HCT116 (cell line): Measurements from ENCODE around the gene SMAP2. TPM values are rescaled to one million over a fixed set of nuclear protein-coding genes. Genes with fewer than 3 reads are reported as not detected.

ENCODE experiments used
- ATAC-seq: fragments of 200-7000 bp; cut with Tn5 transposase; 2 replicates; pipeline ENCODE4 v1.9.1; 2020; ENCODE audit warnings: mild to moderate bottlenecking, moderate library complexity
- BruUV-seq: library from RNA; stranded (reverse); fragments of 400-500 nt; replicated peaks from 2 replicates; lab custom pipeline; 2021; lab: Mats Ljungman, UMichigan
- CTCF ChIA-PET: fragments of 300-600 bp; sonication (Branson Sonifier 250); formaldehyde crosslinking; loops from one replicate; lab custom pipeline; 2021; ENCODE audit warnings: antibody characterized with exemption; lab: Charles Lee
- POLR2A ChIA-PET: fragments of 300-600, 350-600 bp; sonication (Branson Sonifier 250); formaldehyde crosslinking; loops from one replicate; lab custom pipeline; 2021; ENCODE audit warnings: antibody characterized with exemption; lab: Charles Lee
- RAD21 ChIA-PET, 2 experiments: fragments of 300-600 bp; sonication (Branson Sonifier 250); formaldehyde crosslinking; loops; one replicate each; lab custom pipeline; 2023; ENCODE audit warnings: low total read pairs in 2 of 2; ENCODE audit not compliant: uncharacterized antibody in 2 of 2, unreplicated experiment in 2 of 2, low non-redundant PET in 1 of 2; lab: Charles Lee
- DNase-seq: peaks from one replicate; pipeline ENCODE4 v3.0.0-alpha.2; 2010; ENCODE audit warnings: low read depth, low spot score
- H2AFZ ChIP-seq: fragments of 200-600 bp; shearing (Covaris generic), sonication (generic); 2 replicates; pipeline ENCODE4 v1.6.1; 2017; ENCODE audit warnings: low read depth, mixed run types, mixed read lengths, antibody characterized with exemption, low read length; ENCODE audit not compliant: poor library complexity, severe bottlenecking
- H3K27ac ChIP-seq: 2 replicates; pipeline ENCODE4 v1.5.1; 2012; ENCODE audit warnings: low read depth, low read length
- H3K27me3 ChIP-seq: fragments of 200-600 bp; sonication (generic); 2 replicates; pipeline ENCODE4 v1.6.1; 2016; ENCODE audit warnings: mixed run types, low read length, mixed read lengths; ENCODE audit not compliant: insufficient read depth
- H3K36me3 ChIP-seq, 2 experiments: fragments of 200-500 bp in 1 of 2; fragments of 200-600 bp in 1 of 2; sonication (Bioruptor generic) in 1 of 2; sonication (generic) in 1 of 2; 2 replicates each; pipeline versions ENCODE4 v1.5.1 to v1.6.1; 2014 to 2016; ENCODE audit warnings: low read length in 2 of 2, inconsistent platforms in 1 of 2, mixed read lengths in 1 of 2, mixed run types in 1 of 2; ENCODE audit not compliant: insufficient read depth in 2 of 2, control insufficient read depth in 1 of 2
- H3K4me1 ChIP-seq, 2 experiments: fragments of 200-600 bp in 1 of 2; sonication (generic) in 1 of 2; 2 replicates each; pipeline versions ENCODE4 v1.5.1 to v1.6.1; 2012 to 2017; ENCODE audit warnings: low read length in 2 of 2, inconsistent platforms in 1 of 2, mild to moderate bottlenecking in 1 of 2, mixed read lengths in 1 of 2, mixed run types in 1 of 2, moderate library complexity in 1 of 2; ENCODE audit not compliant: insufficient read depth in 2 of 2, control insufficient read depth in 1 of 2
- H3K4me2 ChIP-seq: fragments of 200-600 bp; sonication (generic); 2 replicates; pipeline ENCODE4 v1.6.1; 2017; ENCODE audit warnings: mixed run types, low read length, mixed read lengths
- H3K4me3 ChIP-seq, 2 experiments: fragments of 200-600 bp in 1 of 2; sonication (generic) in 1 of 2; replicated peaks in 1 of 2; 2 replicates each; pipeline ENCODE4 v1.5.1; 2011 to 2016; ENCODE audit warnings: low read length in 2 of 2, control low read depth in 1 of 2, low read depth in 1 of 2, mild to moderate bottlenecking in 1 of 2, mixed read lengths in 1 of 2, mixed run types in 1 of 2
- H3K79me2 ChIP-seq: fragments of 200-600 bp; sonication (generic); 2 replicates; pipeline ENCODE4 v1.6.1; 2017; ENCODE audit warnings: mild to moderate bottlenecking, mixed run types, low read length, moderate library complexity, mixed read lengths; ENCODE audit not compliant: insufficient read depth
- H3K9ac ChIP-seq: fragments of 200-600 bp; sonication (generic); 2 replicates; pipeline ENCODE4 v1.6.1; 2016; ENCODE audit warnings: low read length, mixed read lengths
- H3K9me2 ChIP-seq: fragments of 200-600 bp; sonication (generic), shearing (Covaris generic); 2 replicates; pipeline ENCODE4 v1.6.1; 2017; ENCODE audit warnings: mixed run types, mild to moderate bottlenecking, moderate library complexity; ENCODE audit not compliant: insufficient read depth
- H3K9me3 ChIP-seq, 2 experiments: fragments of 200-500 bp in 1 of 2; fragments of 200-600 bp in 1 of 2; sonication (Bioruptor generic) in 1 of 2; sonication (generic) in 1 of 2; 2 replicates each; pipeline ENCODE4 v1.6.1; 2014 to 2017; ENCODE audit warnings: low read length in 2 of 2, mixed read lengths in 2 of 2, inconsistent platforms in 1 of 2, low read depth in 1 of 2, mild to moderate bottlenecking in 1 of 2, mixed run types in 1 of 2, moderate library complexity in 1 of 2; ENCODE audit not compliant: control insufficient read depth in 1 of 2, insufficient read depth in 1 of 2
- H4K20me1 ChIP-seq: fragments of 200-600 bp; sonication (generic), shearing (Covaris generic); 2 replicates; pipeline ENCODE4 v1.6.1; 2017; ENCODE audit warnings: mixed run types, mild to moderate bottlenecking, moderate library complexity; ENCODE audit not compliant: insufficient read depth
- POLR2A ChIP-seq: IDR thresholded peaks from 2 replicates; pipeline ENCODE4 v1.7.0; 2011; ENCODE audit warnings: borderline replicate concordance; ENCODE audit not compliant: insufficient read depth, insufficient read length; ENCODE audit errors: extremely low read depth
- SIN3A ChIP-seq: IDR thresholded peaks from 2 replicates; pipeline ENCODE4 v1.6.1; 2012; ENCODE audit warnings: low read depth
- SP1 ChIP-seq: IDR thresholded peaks from 2 replicates; pipeline ENCODE4 v1.6.1; 2012; ENCODE audit warnings: low read depth
- ZNF274 ChIP-seq: fragments of 200-500 bp; sonication (Bioruptor generic); IDR thresholded peaks from 2 replicates; pipeline ENCODE4 v1.6.1; 2014; ENCODE audit warnings: mild to moderate bottlenecking, low read depth, low read length, inconsistent platforms
- intact Hi-C: fragments of 100-400 bp; cut with micrococcal nuclease; formaldehyde crosslinking; loops from 2 replicates; pipeline ENCODE4 v1.10.0; 2022
- total RNA-seq: library from RNA; stranded (reverse); gene quantifications from one replicate; pipeline ENCODE4 v1.2.1, GENCODE V29; 2021; ENCODE audit not compliant: unreplicated experiment
- TF ChIP-seq, protein P1 (sequence below), 3 experiments: fragments of 200-600 bp in 1 of 3; sonication (generic) in 1 of 3; IDR thresholded peaks in 2 of 3; conservative IDR thresholded peaks in 1 of 3; 2 replicates each; pipeline ENCODE4 v1.5.1; 2012 to 2017; ENCODE audit warnings: low read depth in 2 of 3, low read length in 2 of 3, antibody characterized with exemption in 1 of 3, borderline replicate concordance in 1 of 3, control low read depth in 1 of 3, mild to moderate bottlenecking in 1 of 3, mixed read lengths in 1 of 3, mixed run types in 1 of 3, moderate library complexity in 1 of 3; ENCODE audit not compliant: insufficient read depth in 1 of 3

Gene SMAP2
- total RNA-seq, 1 experiment from 2014 or later = 16.4 TPM

DNA sequence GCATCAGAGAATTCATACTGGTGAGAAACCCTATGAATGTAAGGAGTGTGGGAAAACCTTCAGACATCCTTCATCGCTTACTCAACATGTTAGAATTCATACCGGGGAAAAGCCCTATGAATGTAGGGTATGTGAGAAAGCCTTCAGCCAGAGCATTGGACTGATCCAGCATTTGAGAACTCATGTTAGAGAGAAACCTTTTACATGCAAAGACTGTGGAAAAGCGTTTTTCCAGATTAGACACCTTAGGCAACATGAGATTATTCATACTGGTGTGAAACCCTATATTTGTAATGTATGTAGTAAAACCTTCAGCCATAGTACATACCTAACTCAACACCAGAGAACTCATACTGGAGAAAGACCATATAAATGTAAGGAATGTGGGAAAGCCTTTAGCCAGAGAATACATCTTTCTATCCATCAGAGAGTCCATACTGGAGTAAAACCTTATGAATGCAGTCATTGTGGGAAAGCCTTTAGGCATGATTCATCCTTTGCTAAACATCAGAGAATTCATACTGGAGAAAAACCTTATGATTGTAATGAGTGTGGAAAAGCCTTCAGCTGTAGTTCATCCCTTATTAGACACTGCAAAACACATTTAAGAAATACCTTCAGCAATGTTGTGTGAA is 89.5 kb downstream of the SMAP2 start:
- Histone ChIP-seq H4K20me1 (no peaks in the 10 kb centered on the region), H3K9me2 (no peaks in the 10 kb centered on the region), H2AFZ (no peak overlapping the region), H3K4me1 (no peaks in the 10 kb centered on the region), H3K36me3 (no peaks in the 10 kb centered on the region), H3K4me3 (no peak overlapping the region), H3K9me3 (peaks cover 39 to 57% of the 10 kb centered on the region in 2 experiments; a peak in 3 of 4 replicates), H3K27me3 (no peaks in the 10 kb centered on the region), H3K79me2 (no peaks in the 10 kb centered on the region), H3K27ac (no peak overlapping the region), H3K9ac (no peak overlapping the region), H3K4me2 (no peak overlapping the region)
- POLR2A ChIA-PET = no interaction called here
- CTCF ChIA-PET = no interaction called here
- no TSS peak for BruUV-seq
- ATAC-seq = no peak
- DNase-seq = no peak
- intact Hi-C loops = no loop called here
- RAD21 ChIA-PET = no interaction called here
- TF ChIP-seq SP1 (no peak), ZNF274 (peak; percentile 100)

DNA sequence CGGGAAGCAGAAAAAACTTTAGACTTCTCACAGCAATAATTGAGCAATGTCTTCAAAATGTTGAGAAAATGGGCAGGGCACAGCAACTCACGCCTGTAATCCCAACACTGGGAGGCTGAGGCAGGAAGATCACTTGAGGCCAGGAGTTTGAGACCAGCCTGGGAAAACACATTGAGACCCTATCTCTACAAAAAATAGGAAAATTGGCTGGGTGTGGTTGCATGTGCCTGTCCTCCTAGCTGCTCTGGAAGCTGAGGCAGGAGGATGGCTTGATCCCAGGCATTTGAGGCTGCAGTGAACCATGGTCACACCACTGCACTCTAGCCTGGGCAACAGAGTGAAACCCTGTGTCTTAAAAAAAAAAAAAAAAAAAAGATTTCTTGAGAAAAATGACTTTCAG is 95.8 kb downstream of the SMAP2 start:
- TF ChIP-seq POLR2A = no peak
- TF ChIP-seq SIN3A = no peak
- TF ChIP-seq, protein P1, sequence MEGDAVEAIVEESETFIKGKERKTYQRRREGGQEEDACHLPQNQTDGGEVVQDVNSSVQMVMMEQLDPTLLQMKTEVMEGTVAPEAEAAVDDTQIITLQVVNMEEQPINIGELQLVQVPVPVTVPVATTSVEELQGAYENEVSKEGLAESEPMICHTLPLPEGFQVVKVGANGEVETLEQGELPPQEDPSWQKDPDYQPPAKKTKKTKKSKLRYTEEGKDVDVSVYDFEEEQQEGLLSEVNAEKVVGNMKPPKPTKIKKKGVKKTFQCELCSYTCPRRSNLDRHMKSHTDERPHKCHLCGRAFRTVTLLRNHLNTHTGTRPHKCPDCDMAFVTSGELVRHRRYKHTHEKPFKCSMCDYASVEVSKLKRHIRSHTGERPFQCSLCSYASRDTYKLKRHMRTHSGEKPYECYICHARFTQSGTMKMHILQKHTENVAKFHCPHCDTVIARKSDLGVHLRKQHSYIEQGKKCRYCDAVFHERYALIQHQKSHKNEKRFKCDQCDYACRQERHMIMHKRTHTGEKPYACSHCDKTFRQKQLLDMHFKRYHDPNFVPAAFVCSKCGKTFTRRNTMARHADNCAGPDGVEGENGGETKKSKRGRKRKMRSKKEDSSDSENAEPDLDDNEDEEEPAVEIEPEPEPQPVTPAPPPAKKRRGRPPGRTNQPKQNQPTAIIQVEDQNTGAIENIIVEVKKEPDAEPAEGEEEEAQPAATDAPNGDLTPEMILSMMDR (IDR thresholded peaks at IDR 0.05 in 2 of 3, conservative IDR thresholded peaks at IDR 0.05 in 1 of 3; ENCODE audit: borderline replicate concordance in 1 of 3, insufficient read depth in 1 of 3, low read depth in 2 of 3, low read length in 2 of 3) = no peak
- ChIA-PET RAD21 (no interaction called here), POLR2A (no interaction called here), CTCF (no interaction called here)
- ATAC-seq = no peak
- Histone ChIP-seq H3K9ac (no peak overlapping the region), H3K79me2 (no peaks in the 10 kb centered on the region), H3K36me3 (no peaks in the 10 kb centered on the region), H3K4me2 (no peak overlapping the region), H3K4me1 (no peaks in the 10 kb centered on the region), H3K9me3 (peaks cover 27 to 44% of the 10 kb centered on the region in 2 experiments; a peak in 3 of 4 replicates), H4K20me1 (no peaks in the 10 kb centered on the region), H3K27me3 (no peaks in the 10 kb centered on the region), H3K27ac (no peak overlapping the region), H3K9me2 (no peaks in the 10 kb centered on the region), H3K4me3 (no peak overlapping the region), H2AFZ (no peak overlapping the region)
- BruUV-seq = no TSS peak
- intact Hi-C loops = no loop called here
- DNase-seq = no peak

Other genes starting within 250 kb of the SMAP2 start
- 20.5 TPM for gene RLF, start 212.3 kb upstream of the SMAP2 start, total RNA-seq
- not detected for gene TMCO2, start 125.8 kb upstream of the SMAP2 start, total RNA-seq
- gene ZMPSTE24, start 115.5 kb upstream of the SMAP2 start, total RNA-seq = 39.6 TPM
- gene COL9A2, start 56.4 kb upstream of the SMAP2 start, total RNA-seq = 2.4 TPM
- gene ZFP69B, start 76.7 kb downstream of the SMAP2 start, total RNA-seq = 0.27 TPM
- gene ZFP69, start 103.6 kb downstream of the SMAP2 start, total RNA-seq = not detected
- gene EXO5, start 135.0 kb downstream of the SMAP2 start, total RNA-seq = 0.57 TPM
- gene ZNF684, start 157.9 kb downstream of the SMAP2 start, total RNA-seq = 5.3 TPM